ENCODE measurements around the gene SIRPB1. TPM values are rescaled to one million over a fixed set of nuclear protein-coding genes. Genes with fewer than 3 reads are reported as not detected.

Gene SIRPB1
- total RNA-seq = 4.1 and 6.2 TPM in 2 replicates

DNA sequence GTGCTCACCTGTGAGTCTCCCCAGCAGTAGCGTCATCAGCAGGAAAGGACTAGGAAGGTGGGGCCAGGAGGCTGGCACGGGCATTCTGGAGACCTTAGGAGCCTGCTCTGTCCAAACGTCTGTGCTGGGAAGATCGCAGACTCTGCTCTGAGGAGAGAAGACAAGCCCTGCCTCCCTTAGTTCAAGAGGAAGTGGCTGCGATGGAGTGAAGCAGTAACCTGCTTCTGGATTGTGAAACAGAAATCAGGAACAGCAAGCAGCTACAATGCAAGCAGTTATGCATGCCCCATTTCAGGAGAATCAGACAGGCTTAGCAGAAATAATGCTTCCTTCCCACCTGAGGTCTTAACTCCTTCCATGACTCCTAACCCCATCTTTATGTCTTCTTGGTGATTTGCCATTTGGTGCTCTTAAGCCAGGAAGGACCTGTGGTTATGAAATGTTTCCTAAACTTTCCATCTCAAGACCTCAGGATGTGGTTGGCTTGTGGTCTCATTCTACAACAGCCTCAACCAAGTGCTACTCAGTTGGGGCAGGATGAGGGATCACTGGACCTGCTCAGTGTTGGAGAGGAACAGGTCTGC lies at the start of gene SIRPB1:
Gene SIRPB1 (minus strand): TSS at position 149 of the 584 bp plus-strand sequence. CDS start 65 bp downstream, at position 84.

DNA sequence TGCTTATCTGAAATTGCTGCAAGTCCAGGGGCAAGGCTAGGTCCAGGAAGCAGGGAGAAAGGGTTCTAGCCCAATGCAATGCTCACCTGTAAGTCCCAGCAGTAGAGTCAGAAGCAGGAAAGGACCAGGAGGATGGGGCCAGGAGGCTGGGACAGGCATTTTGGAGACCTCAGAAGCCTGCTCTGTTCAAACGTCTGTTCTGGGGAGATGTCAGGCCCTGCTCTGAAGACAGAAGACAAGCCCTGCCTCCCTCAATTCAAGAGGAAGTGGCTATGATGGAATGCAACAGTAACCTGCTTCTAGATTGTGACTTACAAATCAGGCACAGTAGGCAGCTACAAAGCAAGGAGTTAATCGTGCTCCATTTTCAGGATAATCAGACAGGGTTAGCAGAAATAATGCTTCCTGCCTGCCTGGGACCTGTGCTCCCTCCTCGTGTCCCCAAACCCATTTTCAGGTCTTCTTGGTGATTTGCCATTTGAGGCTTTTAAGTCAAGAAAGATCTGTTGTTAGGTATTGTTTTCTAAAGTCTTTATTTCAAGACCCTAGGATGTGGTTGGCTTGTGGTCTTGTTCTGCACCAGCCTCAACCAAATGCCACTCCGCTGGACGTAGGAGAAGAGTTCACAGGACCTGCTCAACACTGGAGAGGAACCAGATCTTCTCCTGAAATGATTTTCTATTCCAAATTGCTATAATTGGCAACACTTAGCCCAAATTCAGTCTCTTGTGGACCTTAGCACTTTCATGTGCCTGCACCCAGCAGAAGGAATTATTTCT lies 37.9 kb upstream of the SIRPB1 start, which contains the start of gene SIRPG:
Gene SIRPG (minus strand): TSS at position 224 of the 779 bp plus-strand sequence. CDS start 65 bp downstream, at position 159.

Other genes with a start within 250 kb of the SIRPB1 start
- 99.5 and 139 TPM in 2 replicates for gene FKBP1A, start 227.0 kb downstream of the SIRPB1 start, total RNA-seq
- 29.5 and 33.7 TPM in 2 replicates for gene NSFL1C, start 153.2 kb downstream of the SIRPB1 start, total RNA-seq
- not detected in 2 replicates for gene SIRPB2, start 128.6 kb downstream of the SIRPB1 start, total RNA-seq
- not detected in 2 replicates for gene SIRPD, start 62.3 kb downstream of the SIRPB1 start, total RNA-seq
- gene SIRPG, start 37.8 kb upstream of the SIRPB1 start, total RNA-seq = not detected in 2 replicates